GM18505 (cell line): ENCODE measurements around the gene RIMS4.
"Not testable (repeated sequence)": the region's sequence is repeated elsewhere in the genome, so short reads cannot be mapped to it uniquely, and the experiment has no call there.

Experiments used
- ATAC-seq: cut with Tn5 transposase; IDR thresholded peaks from one replicate; pipeline ENCODE4 v1.9.1; 2021; ENCODE audit not compliant: unreplicated experiment
- POLR2A ChIP-seq: IDR thresholded peaks from 4 replicates; pipeline ENCODE4 v1.6.1; 2011; ENCODE audit warnings: borderline replicate concordance; ENCODE audit not compliant: insufficient read depth, insufficient read length; ENCODE audit errors: extremely low read depth

RIMS4 gene

DNA sequence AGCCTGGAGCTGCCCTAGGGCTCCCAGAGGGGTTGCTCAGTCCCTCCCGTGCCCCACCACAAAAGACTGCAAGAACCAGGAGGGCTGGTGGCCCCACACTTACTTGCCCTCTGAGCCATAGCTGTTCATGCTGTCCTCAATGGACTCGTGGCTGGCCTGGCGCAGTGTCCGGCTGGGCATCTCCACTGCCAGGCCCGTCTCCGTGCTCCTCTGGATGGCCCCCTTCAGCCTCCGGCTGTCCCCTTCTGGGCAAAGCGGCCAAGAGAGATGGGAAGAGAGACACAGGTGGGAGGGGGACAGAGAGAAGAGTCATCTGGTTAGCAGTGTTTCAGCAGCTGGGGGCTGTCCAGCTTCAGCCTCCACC is 39.2 kb downstream of the RIMS4 start:
- TF ChIP-seq POLR2A: no peak

DNA sequence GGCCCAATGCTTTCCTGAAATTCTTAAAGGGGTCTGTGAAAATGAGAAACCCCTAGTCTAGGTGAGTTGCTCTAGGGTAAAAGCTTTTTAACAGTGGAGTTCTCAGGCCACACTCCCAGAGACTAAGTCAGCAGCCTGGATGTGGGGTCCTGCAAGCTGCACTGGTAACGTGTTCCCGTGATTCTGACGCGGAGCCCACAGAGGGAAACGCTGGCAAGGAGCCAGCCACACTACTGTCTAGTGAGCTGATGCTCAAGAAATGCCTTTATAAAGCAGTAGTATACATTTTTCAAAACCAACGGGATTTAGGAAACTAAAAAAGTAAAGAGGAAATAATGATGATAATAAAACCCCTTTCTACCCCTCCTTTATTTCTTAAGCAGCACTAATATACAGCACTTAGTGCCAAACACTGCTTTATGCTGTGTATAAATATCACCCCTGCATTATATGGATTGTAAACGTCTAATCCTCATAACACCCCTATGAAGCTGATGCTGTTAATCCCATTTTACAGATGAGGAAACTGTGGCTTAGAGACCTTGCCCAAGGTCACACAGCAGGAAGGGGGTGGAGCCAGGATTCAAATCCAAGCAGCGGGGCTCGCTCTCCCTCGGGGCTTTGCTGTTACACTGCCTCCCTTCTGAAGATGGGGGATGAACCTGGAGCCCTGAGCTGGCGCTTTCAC is 39.7 kb downstream of the RIMS4 start:
- no peak for ATAC-seq
- no peak for TF ChIP-seq POLR2A

More for the DNA sequence above, 39.2 kb downstream of the RIMS4 start:
- no peak for ATAC-seq

- no peak for TF ChIP-seq POLR2A
- no peak for ATAC-seq
Measured at GRCh38 chr20:44769481-44769863, 40.9 kb downstream of the RIMS4 start.

DNA sequence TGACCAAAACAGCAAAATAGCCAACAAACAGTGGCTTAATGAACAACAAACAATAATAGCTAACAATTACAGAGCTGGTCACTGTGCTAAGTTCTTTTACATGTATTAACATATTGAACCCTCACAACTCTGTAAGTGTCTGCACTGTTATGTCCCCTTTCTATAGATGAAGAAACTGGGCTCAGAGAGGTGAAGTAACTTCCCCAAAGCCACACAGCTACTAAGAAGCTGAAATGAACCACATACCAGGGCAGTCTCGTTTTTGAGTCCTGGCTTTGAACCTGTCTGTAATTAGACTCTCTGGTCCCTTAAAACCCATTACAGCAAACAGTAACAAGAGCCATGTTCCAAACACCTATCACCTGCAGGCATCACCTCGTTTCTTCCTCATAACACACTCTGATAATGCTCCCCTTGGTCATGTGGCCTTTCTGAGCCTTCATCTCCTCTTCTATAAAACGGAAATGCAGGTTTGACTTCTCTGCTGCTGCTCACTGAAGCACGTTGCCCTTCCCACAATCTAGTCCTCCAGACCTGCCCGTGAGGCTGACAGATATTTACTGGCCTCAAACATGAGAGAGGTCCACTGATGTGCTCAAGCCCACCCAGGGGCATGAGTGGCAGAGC is 41.4 kb downstream of the RIMS4 start:
- ATAC-seq: no peak
- no peak for TF ChIP-seq POLR2A

GRCh38 chr20:44768256-44768655 is 42.1 kb downstream of the RIMS4 start:
- ATAC-seq: no peak
- TF ChIP-seq POLR2A: no peak

GRCh38 chr20:44765701-44766347 is 44.5 kb downstream of the RIMS4 start:
- ATAC-seq: no peak
- no peak for TF ChIP-seq POLR2A

DNA sequence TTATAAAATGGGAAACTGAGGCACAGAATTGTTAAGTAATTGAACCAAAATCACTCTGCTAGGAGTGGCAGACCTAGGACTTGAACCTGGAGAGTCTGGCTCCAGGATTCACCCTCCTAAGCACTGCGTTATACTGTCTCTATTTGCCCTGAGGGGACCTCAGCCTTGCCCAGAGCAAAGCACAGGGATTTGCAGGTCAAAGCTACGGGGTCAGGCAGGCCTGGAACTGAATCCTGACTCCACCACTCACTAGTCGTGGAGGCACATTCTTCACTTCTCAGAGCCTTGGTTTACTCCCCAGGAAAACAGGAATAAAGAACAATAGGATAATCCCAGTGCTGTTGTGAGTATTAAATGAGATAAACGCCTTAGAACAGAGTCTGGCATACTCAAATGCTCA is 45.3 kb downstream of the RIMS4 start:
- no peak for ATAC-seq

DNA sequence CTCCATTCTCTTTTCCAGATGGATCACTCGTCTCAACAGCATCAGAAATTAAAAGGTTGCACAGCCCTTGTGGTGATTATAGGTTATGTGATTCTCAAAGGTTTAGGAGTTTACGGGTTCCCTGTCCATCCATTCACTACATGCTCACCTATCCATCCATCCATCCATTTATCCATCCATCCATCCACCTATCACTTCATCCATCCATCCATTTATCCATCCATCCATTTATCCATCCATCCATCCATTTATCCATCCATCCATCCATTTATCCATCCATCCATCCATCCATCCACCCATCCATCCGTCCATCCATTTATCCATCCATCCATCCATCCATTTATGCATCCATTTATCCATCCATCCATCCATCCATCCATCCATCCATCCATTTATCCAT is 46.5 kb downstream of the RIMS4 start:
- not testable (repeated sequence) for ATAC-seq

More for the DNA sequence above, 45.3 kb downstream of the RIMS4 start:
- TF ChIP-seq POLR2A: no peak

DNA sequence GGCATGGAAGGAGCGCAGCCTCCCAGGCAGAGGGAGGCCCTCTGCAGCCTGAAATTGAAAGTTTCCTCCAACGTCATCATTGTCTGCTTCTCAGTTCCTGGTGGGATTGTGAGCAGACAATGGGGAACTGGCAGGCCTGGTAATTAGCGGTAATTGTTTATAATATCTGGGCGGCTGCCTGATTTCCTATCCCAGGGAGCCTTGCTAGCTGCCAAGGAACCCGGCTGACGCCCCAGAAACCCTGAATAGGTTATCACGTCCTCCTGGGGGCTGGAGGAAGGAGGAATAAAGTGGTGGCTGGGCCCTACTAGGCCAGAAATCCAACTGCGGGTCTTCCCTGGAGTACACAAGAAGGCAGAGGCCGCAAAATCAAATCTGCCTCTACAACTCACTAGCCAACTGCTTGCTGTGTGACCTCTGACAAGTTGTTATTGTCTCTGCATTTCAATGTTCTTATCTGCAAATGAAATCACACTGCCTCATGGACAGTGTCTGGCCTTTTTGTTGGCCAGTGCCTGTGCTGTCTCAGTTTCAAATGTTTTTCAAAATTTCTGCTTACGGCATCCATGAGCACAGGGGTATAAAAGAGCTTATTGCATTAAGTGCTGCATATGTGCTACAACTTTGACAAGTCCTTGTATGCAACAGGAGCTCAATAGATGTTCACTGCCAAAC is 47.7 kb downstream of the RIMS4 start:
- TF ChIP-seq POLR2A: no peak
- ATAC-seq: no peak

DNA sequence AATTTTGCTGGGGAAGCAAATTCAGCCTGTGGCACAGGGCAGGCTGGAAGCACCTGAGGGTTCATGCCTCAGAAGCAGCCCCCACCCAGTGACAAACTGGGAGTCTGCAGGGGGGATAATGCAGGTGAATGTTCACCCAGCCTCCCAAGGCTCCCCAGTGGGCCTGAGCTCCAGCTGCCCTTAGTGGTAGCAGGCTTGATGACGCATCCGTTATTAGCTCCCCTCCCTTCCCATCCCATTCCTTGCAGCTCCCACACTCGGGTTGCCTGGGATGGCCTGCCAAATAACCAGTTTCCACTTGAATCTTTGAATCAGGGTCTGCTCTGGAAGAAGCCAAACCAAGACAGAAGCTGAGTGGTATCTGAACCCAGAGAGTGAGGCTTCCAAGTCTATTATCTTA is 48.9 kb downstream of the RIMS4 start:
- no peak for ATAC-seq
- no peak for TF ChIP-seq POLR2A

GRCh38 chr20:44759595-44759994 is 50.8 kb downstream of the RIMS4 start:
- ATAC-seq: no peak
- no peak for TF ChIP-seq POLR2A

GRCh38 chr20:44758247-44759101 is 51.9 kb downstream of the RIMS4 start:
- ATAC-seq: no peak
- no peak for TF ChIP-seq POLR2A

DNA sequence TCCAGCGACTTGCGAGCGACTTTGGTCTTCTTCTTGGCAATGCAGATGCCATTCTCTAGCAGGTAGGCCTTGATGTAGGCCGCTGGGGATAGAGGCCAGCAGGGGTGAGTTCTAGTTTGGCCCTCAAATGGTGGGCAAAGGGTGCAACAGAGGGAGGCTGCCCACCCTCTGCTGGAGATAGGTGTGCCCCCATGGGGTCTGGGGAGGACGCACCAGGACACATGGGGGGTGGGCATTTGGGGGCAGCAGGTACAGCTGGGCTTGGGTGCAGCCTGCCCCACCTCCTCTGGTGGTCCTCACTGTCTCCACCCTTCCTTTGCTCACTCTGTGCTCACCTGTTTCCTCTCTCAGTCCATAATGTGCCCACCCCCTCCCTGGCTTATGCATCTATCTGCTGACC is 53.4 kb downstream of the RIMS4 start:
- TF ChIP-seq POLR2A: no peak

More for the DNA sequence above, 53.4 kb downstream of the RIMS4 start:
- no peak for ATAC-seq
